K562 (cell line): Measurements from ENCODE around the gene CDKN2B-AS1. TPM values are rescaled to one million over a fixed set of nuclear protein-coding genes. Genes with fewer than 3 reads are reported as not detected.

ENCODE experiments used
- ATAC-seq: fragments of 200-7000 bp; cut with Tn5 transposase; 3 replicates; pipeline ENCODE4 v1.9.1; 2020; ENCODE audit warnings: moderate library complexity
- BruUV-seq: library from RNA; stranded (reverse); fragments of 400-500 nt; replicated peaks from 2 replicates; lab custom pipeline; 2021; lab: Mats Ljungman, UMichigan
- CTCF ChIA-PET: fragments of 300-600 bp; formaldehyde crosslinking; extraction: SDS; loops from one replicate; lab custom pipeline; 2021; ENCODE audit warnings: low intra/inter-chr PET ratio; lab: Yijun Ruan, JAX
- POLR2A ChIA-PET: fragments of 300-600, 350-650 bp; sonication (Branson Sonifier 250); formaldehyde crosslinking; extraction: SDS; loops from one replicate; lab custom pipeline; 2021; ENCODE audit warnings: antibody characterized with exemption, inconsistent platforms; lab: Yijun Ruan, JAX
- DNase-seq, 4 experiments: peaks; one replicate each; pipeline versions ENCODE4 v3.0.0 to v3.0.0-alpha.2; 2011 to 2018; ENCODE audit warnings: low spot score in 3 of 4, mixed read lengths in 3 of 4; ENCODE audit errors: extremely low read depth in 1 of 4
- FAIRE-seq: peaks from 2 replicates; lab custom pipeline; 2011; peaks lifted over from hg19 to GRCh38; lab: Jason Lieb, UNC
- H2AFZ ChIP-seq: 2 replicates; pipeline ENCODE4 v1.6.0; 2011; ENCODE audit warnings: low read depth, low read length, control low read depth, inconsistent platforms
- H3K27ac ChIP-seq: fragments of 200-600 bp; 3 replicates; pipeline ENCODE4 v1.8.0; 2011; ENCODE audit warnings: low read depth, mild to moderate bottlenecking, control low read depth, inconsistent platforms, low read length, moderate library complexity, mixed read lengths; ENCODE audit errors: extremely low read depth
- H3K27me3 ChIP-seq, 2 experiments: fragments of 300-600 bp in 1 of 2; 2 replicates in 1 of 2; 3 replicates in 1 of 2; pipeline versions ENCODE4 v1.6.0 to v1.8.0; 2011; ENCODE audit warnings: inconsistent platforms in 2 of 2, low read length in 2 of 2, mild to moderate bottlenecking in 1 of 2, mixed read lengths in 1 of 2, moderate library complexity in 1 of 2; ENCODE audit not compliant: control insufficient read depth in 2 of 2, insufficient read depth in 2 of 2
- H3K36me3 ChIP-seq: fragments of 300-600 bp; 3 replicates; pipeline ENCODE4 v1.8.0; 2011; ENCODE audit warnings: mild to moderate bottlenecking, low read length, inconsistent platforms; ENCODE audit not compliant: control insufficient read depth, insufficient read depth
- H3K4me1 ChIP-seq, 2 experiments: fragments of 200-600 bp in 1 of 2; replicated peaks in 1 of 2; 2 replicates in 1 of 2; 3 replicates in 1 of 2; pipeline versions ENCODE4 v1.5.1 to v1.8.0; 2011; ENCODE audit warnings: inconsistent platforms in 2 of 2, low read length in 2 of 2, mild to moderate bottlenecking in 1 of 2, mixed read lengths in 1 of 2, moderate library complexity in 1 of 2; ENCODE audit not compliant: control insufficient read depth in 2 of 2, insufficient read depth in 2 of 2
- H3K4me2 ChIP-seq: 2 replicates; pipeline ENCODE4 v1.6.1; 2011; ENCODE audit warnings: low read length, control low read depth, inconsistent platforms, mixed read lengths; ENCODE audit not compliant: insufficient read depth
- H3K4me3 ChIP-seq: fragments of 200-600 bp; sonication (generic), shearing (Covaris generic); 2 replicates; pipeline ENCODE4 v1.5.1; 2016; ENCODE audit warnings: control low read depth, inconsistent platforms
- H3K79me2 ChIP-seq: fragments of 200-600 bp; 3 replicates; pipeline ENCODE4 v1.8.0; 2011; ENCODE audit warnings: low read length, inconsistent platforms; ENCODE audit not compliant: control insufficient read depth, insufficient read depth
- H3K9ac ChIP-seq, 2 experiments: 2 replicates each; pipeline versions ENCODE4 v1.6.0 to v1.6.1; 2011; ENCODE audit warnings: low read depth in 2 of 2, low read length in 2 of 2, control low read depth in 1 of 2, inconsistent platforms in 1 of 2, mild to moderate bottlenecking in 1 of 2, mixed read lengths in 1 of 2; ENCODE audit not compliant: insufficient read depth in 1 of 2
- H3K9me1 ChIP-seq: one replicate; pipeline ENCODE4 v1.6.0; 2011; ENCODE audit warnings: inconsistent platforms, mild to moderate bottlenecking, low read length, moderate library complexity; ENCODE audit not compliant: control insufficient read depth, insufficient read depth
- H3K9me3 ChIP-seq: replicated peaks from 2 replicates; pipeline ENCODE4 v1.5.1; 2011; ENCODE audit warnings: low read depth, low read length, inconsistent platforms; ENCODE audit not compliant: control insufficient read depth, insufficient read depth
- H4K20me1 ChIP-seq: replicated peaks from 2 replicates; pipeline ENCODE4 v1.6.1; 2011; ENCODE audit warnings: low read length, inconsistent platforms, mixed read lengths; ENCODE audit not compliant: control insufficient read depth, insufficient read depth
- CHAMP1 ChIP-seq: fragments of 450-650 bp; IDR thresholded peaks from 2 replicates; pipeline ENCODE4 v1.6.1; 2016; ENCODE audit warnings: mild to moderate bottlenecking
- OTX1 ChIP-seq: fragments of 450-650 bp; formaldehyde crosslinking; IDR thresholded peaks from 2 replicates; pipeline ENCODE4 v1.4.0; 2022; ENCODE audit warnings: mild to moderate bottlenecking
- RBM17 ChIP-seq: fragments of 200-400 bp; formaldehyde crosslinking; IDR thresholded peaks from 2 replicates; pipeline ENCODE4 v1.6.1; 2017; ENCODE audit warnings: low read depth, mild to moderate bottlenecking, low read length, borderline replicate concordance
- ZFP30 ChIP-seq: fragments of 250-450 bp; sonication (Bioruptor Pico); IDR thresholded peaks from 2 replicates; pipeline ENCODE4 v1.8.0; 2022; ENCODE audit warnings: moderate library complexity, mild to moderate bottlenecking, inconsistent platforms, borderline replicate concordance
- ZNF347 ChIP-seq: fragments of 450-650 bp; formaldehyde crosslinking; IDR thresholded peaks from 2 replicates; pipeline ENCODE4 v1.4.0; 2020; ENCODE audit warnings: low read depth, mild to moderate bottlenecking, moderate library complexity
- WGBS: fragments of 100-300 bp; shearing (Covaris generic); methylation state at CpG from one replicate; pipeline ENCODE4 v1.1.6; 2016; ENCODE audit warnings: low coverage, mixed read lengths; ENCODE audit not compliant: insufficient coverage; ENCODE audit errors: missing lambda C conversion rate; 5-methylcytosine and 5-hydroxymethylcytosine counted together
- in situ Hi-C: fragments of 300-500 bp; cut with MboI; formaldehyde crosslinking; loops from 4 replicates; pipeline ENCODE4 v1.15.0; 2018; ENCODE audit warnings: inconsistent platforms, mixed read lengths
- intact Hi-C: fragments of 100-400 bp; cut with micrococcal nuclease; formaldehyde crosslinking; loops from 2 replicates; pipeline ENCODE4 v1.14.2; 2022
- polyA plus RNA-seq, 8 experiments: library from polyadenylated mRNA; depleted of rRNA in 4 of 8; stranded (reverse) in 5 of 8; unstranded in 3 of 8; fragments of >200 nt; fragmentation: Nextera tagmentation in 2 of 8; fragmentation: Illumina TruSeq in 1 of 8; extraction: Ambion mirVana in 2 of 8; extraction: Trizol in 1 of 8; gene quantifications; 2 replicates each; pipeline versions ENCODE4 v1.2.1 to v1.2.3, GENCODE V29; 2011 to 2014; ENCODE audit warnings: inconsistent platforms in 1 of 8, missing spikeins in 1 of 8
- total RNA-seq, 7 experiments: library from RNA; depleted of rRNA in 6 of 7; stranded (reverse); fragments of >200 nt in 6 of 7; fragmentation: Illumina TruSeq in 2 of 7; extraction: Trizol in 2 of 7; gene quantifications; 2 replicates each; pipeline versions ENCODE4 v1.2.1 to v1.2.3, GENCODE V29; 2011 to 2021; ENCODE audit warnings: low replicate concordance in 1 of 7
- TF ChIP-seq, protein P1 (sequence below): fragments of 250-450 bp; sonication (Bioruptor Pico); IDR thresholded peaks from 2 replicates; pipeline ENCODE4 v1.4.0; 2020

Gene CDKN2B-AS1
- total and polyA plus RNA-seq, 9 of the 15 experiments (the other 6 are each of a cell fraction or from before 2014, with no cell fraction given) = not detected

DNA sequence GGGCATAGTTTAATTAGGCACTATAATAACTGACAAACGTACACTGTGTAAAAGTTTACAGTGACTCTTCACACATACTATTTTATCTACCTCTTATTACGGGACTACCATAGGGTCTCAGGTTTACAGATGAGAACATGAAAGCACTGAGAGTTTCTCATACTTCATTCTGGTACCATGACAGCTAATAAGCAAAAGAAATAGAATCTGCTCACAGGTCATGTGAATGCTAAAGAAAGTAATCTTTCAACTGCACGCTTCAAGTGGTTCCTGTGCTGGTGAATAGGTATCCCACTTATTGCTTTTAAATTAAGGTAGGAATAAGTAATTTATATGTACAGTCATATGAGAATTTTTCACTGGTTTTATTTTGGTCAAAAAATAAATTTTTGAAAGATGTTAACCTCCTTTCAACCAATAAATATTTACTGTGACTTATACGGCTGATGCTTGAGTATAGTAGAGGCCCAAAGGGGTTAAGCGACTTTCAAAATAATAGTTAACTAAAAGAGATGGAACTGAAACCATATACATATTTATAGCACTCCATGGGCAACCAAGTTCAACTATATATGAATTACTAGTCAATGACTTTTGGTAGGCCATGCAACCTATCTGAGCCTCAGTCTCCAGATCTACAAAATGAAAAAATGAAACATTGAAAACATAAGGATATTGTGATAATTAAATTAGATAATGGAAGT lies 8.5 kb upstream of the CDKN2B-AS1 start (continued):
- TF ChIP-seq CHAMP1 (no peak), ZFP30 (CRISPR knock-in tag) (no peak), ZNF347 (CRISPR knock-in tag) (no peak)

- Histone ChIP-seq H4K20me1 (no peaks in the 10 kb centered on the region), H3K79me2 (no peaks in the 10 kb centered on the region), H3K4me3 (no peak overlapping the region), H3K4me1 (no peaks in the 10 kb centered on the region), H3K9ac (no peak overlapping the region), H3K27me3 (no peaks in the 10 kb centered on the region), H3K9me3 (no peaks in the 10 kb centered on the region), H3K9me1 (no peaks in the 10 kb centered on the region), H3K4me2 (no peak overlapping the region), H3K27ac (no peak overlapping the region), H2AFZ (no peak overlapping the region), H3K36me3 (no peaks in the 10 kb centered on the region)
- CTCF ChIA-PET = no interaction called here
- in situ Hi-C loops (no loop called here), intact Hi-C loops (no loop called here)
- WGBS = no CpG with 5 or more reads among the region's 9 CpGs
- POLR2A ChIA-PET = no interaction called here
- BruUV-seq = no TSS peak
- no peak for FAIRE-seq
- ATAC-seq = no peak
- DNase-seq = no peak
- no peak for TF ChIP-seq RBM17
- no peak for TF ChIP-seq OTX1
- TF ChIP-seq, protein P1, sequence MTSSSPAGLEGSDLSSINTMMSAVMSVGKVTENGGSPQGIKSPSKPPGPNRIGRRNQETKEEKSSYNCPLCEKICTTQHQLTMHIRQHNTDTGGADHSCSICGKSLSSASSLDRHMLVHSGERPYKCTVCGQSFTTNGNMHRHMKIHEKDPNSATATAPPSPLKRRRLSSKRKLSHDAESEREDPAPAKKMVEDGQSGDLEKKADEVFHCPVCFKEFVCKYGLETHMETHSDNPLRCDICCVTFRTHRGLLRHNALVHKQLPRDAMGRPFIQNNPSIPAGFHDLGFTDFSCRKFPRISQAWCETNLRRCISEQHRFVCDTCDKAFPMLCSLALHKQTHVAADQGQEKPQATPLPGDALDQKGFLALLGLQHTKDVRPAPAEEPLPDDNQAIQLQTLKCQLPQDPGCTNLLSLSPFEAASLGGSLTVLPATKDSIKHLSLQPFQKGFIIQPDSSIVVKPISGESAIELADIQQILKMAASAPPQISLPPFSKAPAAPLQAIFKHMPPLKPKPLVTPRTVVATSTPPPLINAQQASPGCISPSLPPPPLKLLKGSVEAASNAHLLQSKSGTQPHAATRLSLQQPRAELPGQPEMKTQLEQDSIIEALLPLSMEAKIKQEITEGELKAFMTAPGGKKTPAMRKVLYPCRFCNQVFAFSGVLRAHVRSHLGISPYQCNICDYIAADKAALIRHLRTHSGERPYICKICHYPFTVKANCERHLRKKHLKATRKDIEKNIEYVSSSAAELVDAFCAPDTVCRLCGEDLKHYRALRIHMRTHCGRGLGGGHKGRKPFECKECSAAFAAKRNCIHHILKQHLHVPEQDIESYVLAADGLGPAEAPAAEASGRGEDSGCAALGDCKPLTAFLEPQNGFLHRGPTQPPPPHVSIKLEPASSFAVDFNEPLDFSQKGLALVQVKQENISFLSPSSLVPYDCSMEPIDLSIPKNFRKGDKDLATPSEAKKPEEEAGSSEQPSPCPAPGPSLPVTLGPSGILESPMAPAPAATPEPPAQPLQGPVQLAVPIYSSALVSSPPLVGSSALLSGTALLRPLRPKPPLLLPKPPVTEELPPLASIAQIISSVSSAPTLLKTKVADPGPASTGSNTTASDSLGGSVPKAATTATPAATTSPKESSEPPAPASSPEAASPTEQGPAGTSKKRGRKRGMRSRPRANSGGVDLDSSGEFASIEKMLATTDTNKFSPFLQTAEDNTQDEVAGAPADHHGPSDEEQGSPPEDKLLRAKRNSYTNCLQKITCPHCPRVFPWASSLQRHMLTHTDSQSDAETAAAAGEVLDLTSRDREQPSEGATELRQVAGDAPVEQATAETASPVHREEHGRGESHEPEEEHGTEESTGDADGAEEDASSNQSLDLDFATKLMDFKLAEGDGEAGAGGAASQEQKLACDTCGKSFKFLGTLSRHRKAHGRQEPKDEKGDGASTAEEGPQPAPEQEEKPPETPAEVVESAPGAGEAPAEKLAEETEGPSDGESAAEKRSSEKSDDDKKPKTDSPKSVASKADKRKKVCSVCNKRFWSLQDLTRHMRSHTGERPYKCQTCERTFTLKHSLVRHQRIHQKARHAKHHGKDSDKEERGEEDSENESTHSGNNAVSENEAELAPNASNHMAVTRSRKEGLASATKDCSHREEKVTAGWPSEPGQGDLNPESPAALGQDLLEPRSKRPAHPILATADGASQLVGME (CRISPR knock-in tag) = no peak
Observed at GRCh38 chr9:21988056-21988990, 6.3 kb upstream of the CDKN2B-AS1 start.
